ENCODE results near the gene IGSF9.

The IGSF9 gene

DNA sequence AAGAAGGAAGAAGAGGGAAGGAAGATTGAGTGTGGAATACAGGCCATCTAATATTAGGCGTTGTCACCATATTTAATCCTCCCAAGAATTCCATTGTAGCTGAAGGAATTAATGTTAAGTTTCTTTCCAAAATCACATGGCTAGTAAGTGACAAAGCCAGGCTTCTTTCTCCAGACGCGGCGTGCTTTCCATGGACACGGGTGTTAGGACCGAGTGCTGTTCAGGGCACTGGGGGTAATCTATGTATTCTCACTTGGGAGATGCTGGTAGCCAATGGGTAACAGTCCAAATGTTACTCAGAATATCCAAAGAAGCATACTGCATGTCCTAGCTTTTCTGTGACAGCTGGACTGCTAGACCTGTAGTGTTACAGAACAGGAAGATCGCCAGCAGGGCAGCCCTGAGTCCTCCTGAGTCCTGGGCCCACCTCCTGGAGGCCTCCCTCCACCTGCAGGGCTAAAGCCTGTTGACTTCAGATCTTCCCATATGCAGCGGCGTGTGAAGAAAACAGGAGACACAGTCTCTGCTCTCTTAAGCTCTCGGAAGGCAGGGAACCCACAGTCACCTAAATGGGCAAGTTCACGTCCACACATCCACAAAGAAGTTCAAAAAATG lies 5.3 kb downstream of the IGSF9 start:
- no peaks in the 10 kb centered on the region for H3K9me3 ChIP-seq (replicated peaks; ENCODE audit: insufficient read depth, low read length)
- no peaks in the 10 kb centered on the region for H3K79me2 ChIP-seq (ENCODE audit: low read length)
- no peak overlapping the region for H3K9ac ChIP-seq (ENCODE audit: low read length)
- H3K4me1 ChIP-seq (ENCODE audit: low read length), result peaks cover 27% of the 10 kb centered on the region; the same call in 1 of the 2 replicates
- H4K20me1 ChIP-seq (ENCODE audit: insufficient read depth, low read length), result no peaks in the 10 kb centered on the region
- 0 out of 2 replicates have a peak, but pooled peaks cover 2% of the 10 kb centered on the region for H3F3A ChIP-seq (ENCODE audit: insufficient read depth, low read length)
- no peak for DNase-seq
- H3K9me2 ChIP-seq (replicated peaks; ENCODE audit: insufficient read depth, low read length), result no peaks in the 10 kb centered on the region
- TF ChIP-seq CTCF (IDR thresholded peaks at IDR 0.05; ENCODE audit: low read length) (no peak), EZH2phosphoT487 (IDR thresholded peaks at IDR 0.05; ENCODE audit: low read length) (no peak), EZH2 (optimal IDR thresholded peaks at IDR 0.05; ENCODE audit: low read depth, low read length) (no peak)
- no peak overlapping the region for H3K4me2 ChIP-seq (ENCODE audit: low read depth, low read length)
- no peak overlapping the region for H2AFZ ChIP-seq (ENCODE audit: low read length)
- no peak overlapping the region for H3K27ac ChIP-seq (ENCODE audit: low read length)
- peaks cover 20% of the 10 kb centered on the region for H3K27me3 ChIP-seq (replicated peaks; ENCODE audit: insufficient read depth, low read length)
- H3K36me3 ChIP-seq (replicated peaks; ENCODE audit: insufficient read depth, low read length), result no peaks in the 10 kb centered on the region
- H3K4me3 ChIP-seq (ENCODE audit: low read length), result no peak overlapping the region

GRCh38 chr1:159939678-159940002 lies 5.8 kb downstream of the IGSF9 start:
- H3K4me1 ChIP-seq (ENCODE audit: low read length), result peaks cover 27% of the 10 kb centered on the region; the same call in 1 of the 2 replicates
- H3K4me3 ChIP-seq (ENCODE audit: low read length), result no peak overlapping the region
- no peak for TF ChIP-seq EZH2 (optimal IDR thresholded peaks at IDR 0.05; ENCODE audit: low read depth, low read length)
- no peak for TF ChIP-seq CTCF (IDR thresholded peaks at IDR 0.05; ENCODE audit: low read length)
- no peak for TF ChIP-seq EZH2phosphoT487 (IDR thresholded peaks at IDR 0.05; ENCODE audit: low read length)
- no peak overlapping the region for H3K4me2 ChIP-seq (ENCODE audit: low read depth, low read length)
- DNase-seq, result no peak
- no peaks in the 10 kb centered on the region for H4K20me1 ChIP-seq (ENCODE audit: insufficient read depth, low read length)
- H3F3A ChIP-seq (ENCODE audit: insufficient read depth, low read length), result 0 out of 2 replicates have a peak, but pooled peaks cover 2% of the 10 kb centered on the region
- no peak overlapping the region for H3K27ac ChIP-seq (ENCODE audit: low read length)
- no peak overlapping the region for H2AFZ ChIP-seq (ENCODE audit: low read length)
- no peaks in the 10 kb centered on the region for H3K36me3 ChIP-seq (replicated peaks; ENCODE audit: insufficient read depth, low read length)
- no peaks in the 10 kb centered on the region for H3K79me2 ChIP-seq (ENCODE audit: low read length)
- H3K9me3 ChIP-seq (replicated peaks; ENCODE audit: insufficient read depth, low read length), result no peaks in the 10 kb centered on the region
- no peak overlapping the region for H3K9ac ChIP-seq (ENCODE audit: low read length)
- peaks cover 15% of the 10 kb centered on the region for H3K27me3 ChIP-seq (replicated peaks; ENCODE audit: insufficient read depth, low read length)
- no peaks in the 10 kb centered on the region for H3K9me2 ChIP-seq (replicated peaks; ENCODE audit: insufficient read depth, low read length)

DNA sequence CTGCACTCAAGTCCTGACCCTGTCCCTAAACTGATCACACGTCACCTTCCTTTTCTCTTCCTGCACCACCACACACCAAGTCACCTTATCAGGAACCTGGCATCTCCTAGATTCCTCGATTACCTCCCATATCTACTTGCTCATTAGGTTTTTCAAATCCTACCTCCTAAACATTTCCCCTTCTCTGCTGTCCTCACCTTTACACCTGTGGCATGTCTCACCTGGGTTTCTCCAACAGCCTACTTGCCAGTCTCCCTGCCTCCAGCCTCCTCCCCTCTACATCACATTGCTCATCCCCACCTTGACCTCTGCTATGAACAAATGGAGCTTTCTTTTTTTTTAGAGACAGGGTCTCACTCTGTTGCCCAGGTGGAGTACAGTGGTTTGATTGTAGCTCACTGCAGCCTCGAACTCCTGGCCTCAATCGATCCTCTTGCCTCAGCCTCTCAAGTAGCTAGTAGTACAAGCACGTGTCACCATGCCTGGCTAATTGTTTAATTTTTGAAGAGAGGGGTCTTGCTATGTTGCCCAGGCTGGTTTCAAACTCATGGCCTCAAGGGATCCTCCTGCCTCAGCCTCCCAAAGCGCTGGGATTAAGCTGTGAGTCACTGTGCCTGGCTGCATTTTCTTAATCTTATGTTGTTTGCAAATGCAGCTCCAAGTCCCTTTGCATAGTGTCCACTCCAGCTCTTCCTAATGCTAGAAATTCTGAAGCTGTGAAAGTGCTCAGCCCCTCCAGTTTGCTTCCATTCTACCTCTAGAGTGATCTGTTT lies 6.3 kb downstream of the IGSF9 start:
- H3K9me2 ChIP-seq (replicated peaks; ENCODE audit: insufficient read depth, low read length), result no peaks in the 10 kb centered on the region
- peaks cover 9% of the 10 kb centered on the region for H3K27me3 ChIP-seq (replicated peaks; ENCODE audit: insufficient read depth, low read length)
- no peaks in the 10 kb centered on the region for H3F3A ChIP-seq (ENCODE audit: insufficient read depth, low read length)
- H3K79me2 ChIP-seq (ENCODE audit: low read length), result no peaks in the 10 kb centered on the region
- TF ChIP-seq EZH2phosphoT487 (IDR thresholded peaks at IDR 0.05; ENCODE audit: low read length), result no peak
- no peak for TF ChIP-seq EZH2 (optimal IDR thresholded peaks at IDR 0.05; ENCODE audit: low read depth, low read length)
- no peak for TF ChIP-seq CTCF (IDR thresholded peaks at IDR 0.05; ENCODE audit: low read length)
- H3K4me1 ChIP-seq (ENCODE audit: low read length), result peaks cover 27% of the 10 kb centered on the region; the same call in 1 of the 2 replicates
- no peaks in the 10 kb centered on the region for H3K36me3 ChIP-seq (replicated peaks; ENCODE audit: insufficient read depth, low read length)
- no peak overlapping the region for H3K4me2 ChIP-seq (ENCODE audit: low read depth, low read length)
- no peak overlapping the region for H2AFZ ChIP-seq (ENCODE audit: low read length)
- DNase-seq, result no peak
- H3K9ac ChIP-seq (ENCODE audit: low read length), result no peak overlapping the region
- no peaks in the 10 kb centered on the region for H3K9me3 ChIP-seq (replicated peaks; ENCODE audit: insufficient read depth, low read length)
- H4K20me1 ChIP-seq (ENCODE audit: insufficient read depth, low read length), result no peaks in the 10 kb centered on the region
- H3K4me3 ChIP-seq (ENCODE audit: low read length), result no peak overlapping the region
- no peak overlapping the region for H3K27ac ChIP-seq (ENCODE audit: low read length)

Measured in MM.1S (cell line).